ENCODE measurements around the gene FTHL17.

Gene FTHL17
- 0 reads per million in 4 experiments for total RNA-seq

- DNase-seq: no peak
Observed at GRCh38 chrX:31071725-31072124, at the start of gene FTHL17. Gene FTHL17, minus strand, starts transcription at chrX:31072041. Its CDS starts 88 bp downstream, at chrX:31071953.

DNA sequence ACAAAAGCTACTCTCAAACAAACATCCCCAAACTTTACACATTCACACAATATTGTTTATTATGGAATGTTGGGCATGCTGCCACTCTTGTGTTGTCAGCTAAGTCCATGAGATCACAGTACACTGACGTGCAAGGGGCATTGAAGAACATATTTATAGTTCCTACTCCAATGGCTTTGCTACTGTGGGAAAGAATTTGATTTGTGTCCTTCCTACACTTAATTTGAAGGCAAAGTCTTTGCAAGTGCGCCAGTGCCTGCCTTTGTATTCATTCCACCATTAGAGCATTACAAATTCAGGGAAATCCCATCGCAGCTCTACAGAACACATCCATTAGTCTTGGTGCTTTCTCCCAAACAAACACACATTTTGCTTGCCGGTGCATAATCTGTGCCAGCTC, 45.4 kb upstream of the FTHL17 start:
- no peak for DNase-seq

DNA sequence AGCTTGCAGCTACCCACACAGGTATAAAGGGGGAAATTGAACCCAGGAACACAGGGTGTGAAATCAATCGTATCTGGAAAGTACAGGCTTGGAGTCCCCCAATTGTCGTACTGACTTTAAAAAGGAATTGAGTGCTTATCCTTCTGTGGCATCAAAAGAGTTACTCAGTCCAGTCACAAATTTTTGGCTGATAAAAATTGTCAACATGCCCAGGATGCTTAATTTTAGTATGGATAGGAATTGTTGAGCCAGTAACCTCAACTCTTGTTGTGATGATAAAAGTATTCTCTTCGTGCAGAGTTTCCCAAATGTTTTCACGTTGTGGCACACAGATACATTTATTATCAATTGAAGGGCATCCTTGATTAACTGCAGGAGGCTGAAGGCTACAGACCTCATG, 43.6 kb upstream of the FTHL17 start:
- no peak for DNase-seq

- DNase-seq: no peak
Observed at GRCh38 chrX:31114858-31115257, 43.0 kb upstream of the FTHL17 start.

DNA sequence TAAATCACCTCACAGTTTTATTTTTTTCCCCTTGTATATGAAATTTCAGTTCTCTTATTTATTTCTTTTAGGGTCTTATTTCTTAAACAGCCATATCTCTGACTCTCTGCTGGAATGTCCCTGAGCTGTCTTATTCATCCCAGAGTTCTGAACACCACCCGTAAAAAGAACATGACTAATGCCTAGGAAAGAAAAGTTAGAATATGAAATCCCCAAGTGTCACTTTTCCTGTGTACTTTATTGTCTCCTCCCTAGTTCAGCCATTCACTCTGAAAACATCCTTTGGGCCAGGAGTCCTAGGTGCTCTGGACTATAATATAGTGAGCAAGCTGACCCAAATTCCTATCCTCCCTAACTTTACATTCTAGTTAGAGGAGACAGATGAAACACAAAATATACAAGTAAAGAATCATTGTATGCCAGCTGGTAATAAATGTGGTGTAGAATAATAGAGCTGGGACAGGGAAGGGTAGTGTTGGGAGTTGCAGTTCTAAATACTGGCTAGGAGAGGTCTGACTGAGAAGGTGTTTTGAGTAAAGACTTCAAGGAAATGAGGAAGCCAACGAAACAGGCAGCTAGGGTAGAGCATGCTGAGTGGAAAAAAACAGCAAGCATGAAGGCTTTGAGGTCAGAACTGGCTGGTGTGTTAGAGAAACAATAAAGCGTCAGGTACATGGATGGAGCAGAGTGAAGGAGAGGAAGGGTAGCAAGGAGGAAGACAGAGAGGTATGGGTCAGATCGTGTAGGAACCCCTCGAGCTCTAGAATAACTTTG, 40.6 kb upstream of the FTHL17 start:
- no peak for DNase-seq

GRCh38 chrX:31110657-31111056, 38.8 kb upstream of the FTHL17 start:
- DNase-seq: no peak

- DNase-seq: no peak
Observed at GRCh38 chrX:31099536-31100090, 27.8 kb upstream of the FTHL17 start.

DNA sequence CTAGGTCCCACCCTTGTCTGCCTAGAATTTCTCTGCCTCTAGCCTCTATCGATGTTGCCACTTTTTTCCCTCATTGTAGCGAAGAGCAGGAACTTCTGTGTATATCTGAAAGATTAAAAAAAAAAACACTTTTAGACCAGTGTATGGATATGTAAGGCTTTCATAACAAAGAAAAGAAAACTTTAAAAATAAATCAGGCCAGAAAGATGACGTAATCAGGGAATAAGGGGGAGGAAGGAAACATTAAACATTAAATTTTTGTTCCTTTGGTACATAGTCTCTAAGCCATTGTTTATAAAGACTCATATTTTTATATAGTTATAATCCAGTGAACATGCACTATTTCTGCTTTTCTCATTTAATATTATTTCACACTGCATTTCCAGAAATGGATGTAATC, 26.2 kb upstream of the FTHL17 start:
- DNase-seq: no peak

GRCh38 chrX:31093639-31093975, 21.8 kb upstream of the FTHL17 start:
- no peak for DNase-seq

GRCh38 chrX:31092970-31093638, 21.3 kb upstream of the FTHL17 start:
- no peak for DNase-seq

- DNase-seq: no peak
Observed at GRCh38 chrX:31092476-31092875, 20.6 kb upstream of the FTHL17 start.

GRCh38 chrX:31091819-31092218, 20.0 kb upstream of the FTHL17 start:
- no peak for DNase-seq

GRCh38 chrX:31074522-31074921, 2.7 kb upstream of the FTHL17 start:
- DNase-seq: no peak

- DNase-seq: no peak
Observed at GRCh38 chrX:31071262-31071661, 579 bp downstream of the FTHL17 start.

- DNase-seq: no peak
Observed at GRCh38 chrX:31070057-31070468, 1.8 kb downstream of the FTHL17 start.

- no peak for DNase-seq
Observed at GRCh38 chrX:31063114-31063513, 8.7 kb downstream of the FTHL17 start.

DNA sequence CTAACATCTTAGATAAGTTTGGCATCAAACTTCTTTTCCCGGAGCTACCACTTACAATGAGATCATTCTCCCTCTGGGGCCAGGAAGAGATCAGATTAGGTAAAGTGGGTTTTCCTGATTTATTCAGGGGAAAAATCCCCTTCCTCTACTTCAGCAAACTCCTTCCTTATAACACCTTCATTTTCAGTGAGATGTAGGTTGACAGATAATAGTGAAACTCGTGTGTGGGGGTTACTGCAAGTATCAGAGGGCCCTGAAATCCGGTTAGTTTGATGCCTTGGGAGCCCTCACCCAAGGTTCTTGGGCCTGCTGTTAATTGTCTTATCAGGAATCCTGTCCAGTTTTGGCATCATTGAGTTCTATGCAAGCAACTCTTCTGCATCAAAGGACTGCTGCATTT, 10.8 kb downstream of the FTHL17 start:
- DNase-seq: no peak

DNA sequence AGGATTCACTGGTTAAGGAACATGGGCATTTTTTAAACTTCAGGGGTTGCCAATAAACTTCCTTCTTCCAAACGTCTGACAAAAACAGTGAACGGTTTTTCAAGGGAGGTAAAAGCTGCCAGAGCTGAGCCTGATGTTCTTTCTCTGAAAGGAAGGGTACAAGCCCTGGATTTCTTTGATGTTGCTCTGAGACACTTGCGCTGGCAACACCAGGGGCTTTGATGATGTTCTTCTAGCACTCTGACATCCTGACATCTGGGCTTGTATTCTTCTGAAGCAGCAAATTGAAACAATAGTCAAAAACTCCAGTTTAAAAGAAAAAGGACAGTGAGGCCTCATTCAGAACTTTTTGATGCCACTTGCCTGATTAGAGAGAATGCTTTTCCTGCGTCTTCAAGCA, 11.8 kb downstream of the FTHL17 start:
- DNase-seq: no peak

DNA sequence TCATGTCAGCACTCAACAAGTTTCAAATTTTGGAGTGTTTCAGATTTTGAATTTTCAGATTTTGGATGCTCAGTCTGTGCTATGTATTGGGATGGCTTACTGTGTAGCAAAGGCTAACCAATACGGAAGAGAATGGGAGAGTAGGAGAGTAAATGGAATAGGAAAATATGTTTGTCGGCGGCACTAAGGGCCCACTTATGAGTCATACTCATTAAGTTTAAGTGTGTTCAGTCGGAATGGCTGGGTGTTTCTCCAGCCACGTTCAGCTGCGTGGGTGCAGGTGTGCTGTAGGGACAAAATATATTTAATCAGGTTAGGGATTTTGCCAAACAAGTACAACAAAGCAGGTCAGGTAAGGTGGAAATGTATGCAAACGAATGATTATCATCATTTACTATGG, 13.6 kb downstream of the FTHL17 start:
- no peak for DNase-seq

GRCh38 chrX:31057691-31058090, 14.2 kb downstream of the FTHL17 start:
- no peak for DNase-seq

DNA sequence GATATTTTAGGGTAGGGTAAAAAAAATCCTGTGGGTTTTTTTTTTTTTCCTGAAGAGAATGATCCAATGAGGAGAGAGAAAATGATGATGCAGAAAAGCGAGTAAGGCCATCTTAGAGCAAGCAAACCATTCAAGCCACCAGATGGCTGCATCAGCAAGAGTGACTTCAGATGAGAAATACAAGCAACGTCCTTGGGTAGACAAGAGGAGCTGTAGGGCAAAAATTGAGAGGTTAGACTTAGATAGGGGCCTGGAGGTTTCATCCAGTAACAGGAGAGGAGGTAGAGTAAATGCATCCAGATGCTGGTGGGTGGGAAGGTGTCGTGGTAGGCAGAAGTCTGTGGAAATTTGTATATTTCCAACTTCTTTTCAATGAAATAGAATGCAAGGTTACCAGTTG, 14.6 kb downstream of the FTHL17 start:
- DNase-seq: no peak

GRCh38 chrX:31053621-31054020, 18.2 kb downstream of the FTHL17 start:
- no peak for DNase-seq

- DNase-seq: no peak
Observed at GRCh38 chrX:31039327-31039711, 32.5 kb downstream of the FTHL17 start.

DNA sequence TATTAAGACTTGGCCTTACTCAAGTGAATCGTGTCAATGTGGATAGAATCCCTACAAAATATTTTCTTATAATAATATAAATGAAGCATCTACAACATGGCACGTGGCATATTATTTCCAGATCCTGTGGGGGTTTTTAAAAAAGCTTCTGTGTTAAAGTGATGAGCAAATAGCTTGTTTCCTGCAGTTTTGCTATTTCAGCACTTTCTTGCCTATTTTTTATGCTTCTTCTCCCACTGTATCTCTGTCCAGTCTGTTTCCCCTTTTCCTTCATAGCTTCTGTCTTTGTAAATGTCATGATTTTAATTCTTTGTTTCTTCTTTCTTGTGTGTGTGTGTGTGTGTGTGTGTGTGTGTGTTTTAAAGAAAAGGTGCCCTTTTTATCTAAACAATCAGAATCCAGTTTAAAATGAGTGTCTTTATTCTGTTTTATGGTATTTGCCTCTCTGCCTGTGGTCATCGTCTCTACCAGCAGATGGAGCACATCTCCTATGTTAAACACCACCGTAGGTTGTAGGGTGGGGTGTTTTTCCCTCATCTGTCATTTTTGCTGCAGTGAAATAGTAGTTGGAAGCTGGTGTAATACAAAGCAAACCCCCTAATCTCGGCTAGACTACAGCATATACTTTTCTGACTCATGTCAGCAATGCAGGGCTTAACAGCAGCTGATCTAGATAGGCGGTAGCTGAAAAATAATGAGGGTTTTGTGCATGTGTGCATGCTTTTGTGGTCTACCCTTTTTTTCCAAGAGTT, 33.1 kb downstream of the FTHL17 start:
- DNase-seq: no peak

Data from effector CD8-positive, alpha-beta T cell (primary cell).